Neuronal stem cell (in vitro differentiated cells): ENCODE data around the gene FOXF1.

Source experiments
- DNase-seq: peaks from one replicate; pipeline ENCODE4 v3.0.0-alpha.2; 2013; ENCODE audit warnings: low spot score
- H2AFZ ChIP-seq: one replicate; pipeline ENCODE4 v1.6.1; 2013; ENCODE audit warnings: mild to moderate bottlenecking, low read length, inconsistent platforms
- H2AK5ac ChIP-seq: 2 replicates; pipeline ENCODE4 v1.6.1; 2013; ENCODE audit warnings: low read depth, mild to moderate bottlenecking, inconsistent platforms, low read length, moderate library complexity, mixed read lengths
- H2BK120ac ChIP-seq: 2 replicates; pipeline ENCODE4 v1.6.1; 2013; ENCODE audit warnings: low read depth, mild to moderate bottlenecking, inconsistent platforms, low read length, moderate library complexity, mixed read lengths
- H2BK12ac ChIP-seq: one replicate; pipeline ENCODE4 v1.6.1; 2013; ENCODE audit warnings: low read length, inconsistent platforms
- H2BK15ac ChIP-seq: 2 replicates; pipeline ENCODE4 v1.6.1; 2013; ENCODE audit warnings: mild to moderate bottlenecking, low read length, inconsistent platforms, mixed read lengths
- H2BK5ac ChIP-seq: one replicate; pipeline ENCODE4 v1.6.1; 2013; ENCODE audit warnings: inconsistent platforms, mild to moderate bottlenecking, low read length, moderate library complexity
- H3K14ac ChIP-seq: one replicate; pipeline ENCODE4 v1.6.1; 2013; ENCODE audit warnings: low read length, inconsistent platforms
- H3K18ac ChIP-seq: 2 replicates; pipeline ENCODE4 v1.6.1; 2013; ENCODE audit warnings: low read length, inconsistent platforms
- H3K23ac ChIP-seq: 2 replicates; pipeline ENCODE4 v1.6.1; 2013; ENCODE audit warnings: low read depth, mild to moderate bottlenecking, mixed read lengths, low read length, inconsistent platforms; ENCODE audit not compliant: poor library complexity
- H3K27ac ChIP-seq: replicated peaks from 3 replicates; pipeline ENCODE4 v1.5.1; 2013; ENCODE audit warnings: low read length, inconsistent platforms
- H3K27me3 ChIP-seq, 3 experiments: 2 replicates each; pipeline ENCODE4 v1.6.1; 2013; ENCODE audit warnings: low read length in 3 of 3, mild to moderate bottlenecking in 2 of 3, inconsistent platforms in 1 of 3, low read depth in 1 of 3, mixed read lengths in 1 of 3, moderate library complexity in 1 of 3; ENCODE audit not compliant: control insufficient read depth in 3 of 3, insufficient read depth in 3 of 3
- H3K36me3 ChIP-seq, 2 donors: replicated peaks in 1 of 2; 2 replicates each; pipeline ENCODE4 v1.6.1; 2013; ENCODE audit warnings: low read length in 2 of 2; ENCODE audit not compliant: control insufficient read depth in 2 of 2, insufficient read depth in 2 of 2
- H3K4ac ChIP-seq: 2 replicates; pipeline ENCODE4 v1.6.1; 2013; ENCODE audit warnings: inconsistent platforms, mild to moderate bottlenecking, low read length, moderate library complexity
- H3K4me1 ChIP-seq, 2 donors: 1 replicate in 1 of 2; 2 replicates in 1 of 2; pipeline ENCODE4 v1.6.1; 2013; ENCODE audit warnings: low read length in 2 of 2, low read depth in 1 of 2; ENCODE audit not compliant: control insufficient read depth in 2 of 2, insufficient read depth in 1 of 2
- H3K4me2 ChIP-seq: one replicate; pipeline ENCODE4 v1.6.1; 2013; ENCODE audit warnings: mild to moderate bottlenecking, low read length, inconsistent platforms; ENCODE audit not compliant: insufficient read depth, poor library complexity, severe bottlenecking
- H3K4me3 ChIP-seq, 2 donors: 2 replicates each; pipeline ENCODE4 v1.5.1; 2013; ENCODE audit warnings: low read length in 2 of 2, mild to moderate bottlenecking in 2 of 2, inconsistent platforms in 1 of 2, moderate library complexity in 1 of 2
- H3K79me1 ChIP-seq: one replicate; pipeline ENCODE4 v1.6.1; 2013; ENCODE audit warnings: low read depth, mild to moderate bottlenecking, inconsistent platforms, low read length, moderate library complexity
- H3K9ac ChIP-seq: one replicate; pipeline ENCODE4 v1.6.1; 2013; ENCODE audit warnings: mild to moderate bottlenecking, low read depth, low read length, inconsistent platforms; ENCODE audit not compliant: poor library complexity
- H3K9me3 ChIP-seq, 2 donors: replicated peaks in 1 of 2; 2 replicates each; pipeline versions ENCODE3 to v1.6.1; 2013; ENCODE audit warnings: low read length in 2 of 2, mild to moderate bottlenecking in 2 of 2, inconsistent platforms in 1 of 2, low read depth in 1 of 2, mixed read lengths in 1 of 2, moderate library complexity in 1 of 2; ENCODE audit not compliant: control insufficient read depth in 2 of 2, insufficient read depth in 1 of 2
- H4K8ac ChIP-seq: one replicate; pipeline ENCODE4 v1.6.1; 2013; ENCODE audit warnings: low read depth, mild to moderate bottlenecking, inconsistent platforms, low read length, moderate library complexity
- H4K91ac ChIP-seq: one replicate; pipeline ENCODE4 v1.6.1; 2013; ENCODE audit warnings: low read length, low read depth, mild to moderate bottlenecking, inconsistent platforms; ENCODE audit not compliant: poor library complexity
- WGBS, 2 donors: extraction: QIAGEN DNeasy Blood & Tissue Kit; methylation state at CpG; one replicate each; pipeline ENCODE4 v1.1.7; 2013; ENCODE audit warnings: missing lambda C conversion rate in 2 of 2, mixed read lengths in 1 of 2; ENCODE audit not compliant: insufficient read length in 2 of 2, insufficient replicate concordance in 1 of 2; ENCODE audit errors: extremely low coverage in 2 of 2; 5-methylcytosine and 5-hydroxymethylcytosine counted together

FOXF1 gene

GRCh38 chr16:86471896-86472295 lies 38.4 kb upstream of the FOXF1 start:
- peaks cover 0 to 28% (median 0%) of the 10 kb centered on the region in 3 experiments for H3K27me3 ChIP-seq
- no peak overlapping the region for H3K4me3 ChIP-seq
- peak overlapping the region; percentile 35 for H3K18ac ChIP-seq
- no peak overlapping the region for H3K4me2 ChIP-seq
- peaks cover 3 to 5% of the 10 kb centered on the region in 2 donors for H3K9me3 ChIP-seq
- H2AK5ac ChIP-seq: no peak overlapping the region
- no peak overlapping the region for H3K4ac ChIP-seq
- H3K36me3 ChIP-seq: no peaks in the 10 kb centered on the region
- no peak overlapping the region for H2BK15ac ChIP-seq
- no peak overlapping the region for H2BK120ac ChIP-seq
- DNase-seq: no peak
- no CpG with 5 or more reads among the region's 12 CpGs for WGBS, 2 donors
- no peak overlapping the region for H3K9ac ChIP-seq
- H3K4me1 ChIP-seq: no peaks in the 10 kb centered on the region
- H4K91ac ChIP-seq: no peak overlapping the region
- H3K23ac ChIP-seq: no peak overlapping the region
- no peak overlapping the region for H4K8ac ChIP-seq
- H2BK12ac ChIP-seq: no peak overlapping the region
- no peak overlapping the region for H3K27ac ChIP-seq
- H2BK5ac ChIP-seq: no peak overlapping the region
- no peak overlapping the region for H3K14ac ChIP-seq
- H3K79me1 ChIP-seq: no peaks in the 10 kb centered on the region
- H2AFZ ChIP-seq: no peak overlapping the region

GRCh38 chr16:86472366-86472765 lies 38.0 kb upstream of the FOXF1 start:
- WGBS, 2 donors: no CpG with 5 or more reads among the region's 5 CpGs
- H2AFZ ChIP-seq: no peak overlapping the region
- peaks cover 0 to 32% (median 0%) of the 10 kb centered on the region in 3 experiments for H3K27me3 ChIP-seq

GRCh38 chr16:86476956-86477534 lies 33.3 kb upstream of the FOXF1 start:
- Histone ChIP-seq H3K9me3 (peaks cover 3 to 5% of the 10 kb centered on the region in 2 donors), H3K4me1 (peaks cover 0 to 5% of the 10 kb centered on the region in 2 donors), H4K8ac (no peak overlapping the region), H2AK5ac (no peak overlapping the region), H3K4ac (no peak overlapping the region), H3K79me1 (no peaks in the 10 kb centered on the region), H3K18ac (no peak overlapping the region), H2BK15ac (no peak overlapping the region), H2BK5ac (no peak overlapping the region), H3K23ac (no peak overlapping the region), H3K27ac (no peak overlapping the region), H3K9ac (no peak overlapping the region), H2BK120ac (no peak overlapping the region), H3K4me3 (no peak overlapping the region), H3K14ac (no peak overlapping the region), H2AFZ (no peak overlapping the region), H3K4me2 (no peak overlapping the region), H3K36me3 (no peaks in the 10 kb centered on the region), H2BK12ac (no peak overlapping the region), H3K27me3 (peaks cover 0 to 63% (median 0%) of the 10 kb centered on the region in 3 experiments), H4K91ac (no peak overlapping the region)
- DNase-seq: no peak
- no CpG with 5 or more reads among the region's 11 CpGs for WGBS, 2 donors

More at GRCh38 chr16:86472366-86472765, 38.0 kb upstream of the FOXF1 start:
- peak overlapping the region; percentile 35 for H3K18ac ChIP-seq
- no peaks in the 10 kb centered on the region for H3K4me1 ChIP-seq
- peaks cover 3 to 5% of the 10 kb centered on the region in 2 donors for H3K9me3 ChIP-seq
- H3K27ac ChIP-seq: no peak overlapping the region
- H2BK120ac ChIP-seq: no peak overlapping the region
- no peak overlapping the region for H2BK15ac ChIP-seq
- no peak overlapping the region for H3K23ac ChIP-seq
- no peak overlapping the region for H2BK5ac ChIP-seq
- H3K4me2 ChIP-seq: no peak overlapping the region
- H4K91ac ChIP-seq: no peak overlapping the region
- DNase-seq: no peak
- H3K4ac ChIP-seq: no peak overlapping the region
- no peaks in the 10 kb centered on the region for H3K36me3 ChIP-seq
- H3K4me3 ChIP-seq: no peak overlapping the region
- H3K79me1 ChIP-seq: no peaks in the 10 kb centered on the region
- no peak overlapping the region for H2BK12ac ChIP-seq
- H3K9ac ChIP-seq: no peak overlapping the region
- no peak overlapping the region for H4K8ac ChIP-seq
- H2AK5ac ChIP-seq: no peak overlapping the region
- no peak overlapping the region for H3K14ac ChIP-seq

GRCh38 chr16:86477642-86478041 lies 32.7 kb upstream of the FOXF1 start:
- Histone ChIP-seq H3K4me1 (peaks cover 0 to 5% of the 10 kb centered on the region in 2 donors), H3K18ac (no peak overlapping the region), H2BK12ac (no peak overlapping the region), H3K4ac (no peak overlapping the region), H3K27me3 (peaks cover 0 to 63% (median 0%) of the 10 kb centered on the region in 3 experiments), H3K79me1 (no peaks in the 10 kb centered on the region), H3K9ac (no peak overlapping the region), H3K4me2 (no peak overlapping the region), H3K23ac (no peak overlapping the region), H3K27ac (no peak overlapping the region), H3K14ac (no peak overlapping the region), H3K9me3 (no peaks in the 10 kb centered on the region), H2BK5ac (no peak overlapping the region), H3K4me3 (no peak overlapping the region), H3K36me3 (no peaks in the 10 kb centered on the region), H2AFZ (no peak overlapping the region), H4K91ac (no peak overlapping the region), H2BK120ac (no peak overlapping the region), H2AK5ac (no peak overlapping the region), H2BK15ac (no peak overlapping the region), H4K8ac (no peak overlapping the region)
- no peak for DNase-seq
- no CpG with 5 or more reads among the region's 5 CpGs for WGBS, 2 donors
